PC-3 (cell line): Measurements from ENCODE around the gene OPRL1.

Experiments
- CTCF ChIP-seq: fragments of 300-600 bp; sonication (generic); conservative IDR thresholded peaks from 2 replicates; pipeline ENCODE4 v1.5.1; 2017; ENCODE audit warnings: antibody characterized with exemption, low read depth, mild to moderate bottlenecking, low read length
- EZH2 ChIP-seq: fragments of 300-600 bp; sonication (generic); IDR thresholded peaks from one replicate; pipeline ENCODE4 v1.6.1; 2017; ENCODE audit warnings: antibody characterized with exemption, mild to moderate bottlenecking, low read length; ENCODE audit not compliant: unreplicated experiment
- EZH2phosphoT487 ChIP-seq: fragments of 300-600 bp; sonication (generic); IDR thresholded peaks from 2 replicates; pipeline ENCODE4 v1.6.1; 2018; ENCODE audit warnings: mild to moderate bottlenecking, antibody characterized with exemption, low read length, borderline replicate concordance

- no peak for TF ChIP-seq CTCF
- TF ChIP-seq EZH2 = no peak
- no peak for TF ChIP-seq EZH2phosphoT487
Measured at GRCh38 chr20:64136004-64136710, 56.3 kb downstream of the OPRL1 start.
